ENCODE results near the gene ANKRD37. TPM values are rescaled to one million over a fixed set of nuclear protein-coding genes. Genes with fewer than 3 reads are reported as not detected.

ANKRD37 gene
- total and polyA plus RNA-seq, 3 donors from 2014 or later, result 12.7 to 23.7 (median 19.6) TPM

GRCh38 chr4:185390941-185391340 lies 5.7 kb upstream of the ANKRD37 start:
- Histone ChIP-seq H3K4me3 (no peak overlapping the region), H3K27ac (no peak overlapping the region), H3K27me3 (no peaks in the 10 kb centered on the region), H3K36me3 (ENCODE audit: low read depth, missing control alignments) (no peaks in the 10 kb centered on the region), H3K4me1 (no peaks in the 10 kb centered on the region), H3K9me3 (no peaks in the 10 kb centered on the region)
- no peak for TF ChIP-seq POLR2A (IDR thresholded peaks at IDR 0.05)
- TF ChIP-seq, protein P1, sequence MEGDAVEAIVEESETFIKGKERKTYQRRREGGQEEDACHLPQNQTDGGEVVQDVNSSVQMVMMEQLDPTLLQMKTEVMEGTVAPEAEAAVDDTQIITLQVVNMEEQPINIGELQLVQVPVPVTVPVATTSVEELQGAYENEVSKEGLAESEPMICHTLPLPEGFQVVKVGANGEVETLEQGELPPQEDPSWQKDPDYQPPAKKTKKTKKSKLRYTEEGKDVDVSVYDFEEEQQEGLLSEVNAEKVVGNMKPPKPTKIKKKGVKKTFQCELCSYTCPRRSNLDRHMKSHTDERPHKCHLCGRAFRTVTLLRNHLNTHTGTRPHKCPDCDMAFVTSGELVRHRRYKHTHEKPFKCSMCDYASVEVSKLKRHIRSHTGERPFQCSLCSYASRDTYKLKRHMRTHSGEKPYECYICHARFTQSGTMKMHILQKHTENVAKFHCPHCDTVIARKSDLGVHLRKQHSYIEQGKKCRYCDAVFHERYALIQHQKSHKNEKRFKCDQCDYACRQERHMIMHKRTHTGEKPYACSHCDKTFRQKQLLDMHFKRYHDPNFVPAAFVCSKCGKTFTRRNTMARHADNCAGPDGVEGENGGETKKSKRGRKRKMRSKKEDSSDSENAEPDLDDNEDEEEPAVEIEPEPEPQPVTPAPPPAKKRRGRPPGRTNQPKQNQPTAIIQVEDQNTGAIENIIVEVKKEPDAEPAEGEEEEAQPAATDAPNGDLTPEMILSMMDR (IDR thresholded peaks at IDR 0.05), result no peak
- WGBS, 2 donors, result 79 to 85% methylated on average over 6 of the region's 6 CpGs
- intact Hi-C loops (cut with DNase I; ENCODE audit: low total_unique reads), result no loop called here
- no peak for DNase-seq

DNA sequence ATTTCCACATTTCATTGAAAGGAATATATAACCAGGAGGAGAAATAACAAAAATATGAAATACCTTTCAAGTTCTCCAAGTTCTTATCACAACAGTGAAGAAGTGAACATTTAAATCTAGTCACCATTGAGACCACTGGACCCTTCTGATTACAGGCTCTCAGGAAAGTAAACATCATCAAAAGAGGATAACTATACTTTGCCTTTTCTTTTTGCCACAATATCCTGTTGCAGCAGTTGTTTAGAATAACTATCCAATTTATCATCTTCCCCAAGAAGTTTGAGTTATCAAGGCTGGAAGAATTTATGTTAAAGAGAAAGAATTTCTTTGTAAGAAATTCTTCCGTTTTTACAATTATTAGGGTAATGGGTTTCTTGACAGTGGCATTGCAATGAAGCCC lies 4.5 kb upstream of the ANKRD37 start:
- no peak for DNase-seq
- no peak overlapping the region for H3K27ac ChIP-seq
- H3K4me3 ChIP-seq, result no peak overlapping the region
- H3K4me1 ChIP-seq, result no peaks in the 10 kb centered on the region
- no peaks in the 10 kb centered on the region for H3K27me3 ChIP-seq
- H3K9me3 ChIP-seq, result no peaks in the 10 kb centered on the region
- H3K36me3 ChIP-seq (ENCODE audit: low read depth, missing control alignments), result no peaks in the 10 kb centered on the region
- 74 to 82% methylated on average over 1 of the region's 1 CpG for WGBS, 2 donors
- TF ChIP-seq POLR2A (IDR thresholded peaks at IDR 0.05), result no peak
- TF ChIP-seq, protein P1 (IDR thresholded peaks at IDR 0.05), result no peak
- intact Hi-C loops (cut with DNase I; ENCODE audit: low total_unique reads), result no loop called here

DNA sequence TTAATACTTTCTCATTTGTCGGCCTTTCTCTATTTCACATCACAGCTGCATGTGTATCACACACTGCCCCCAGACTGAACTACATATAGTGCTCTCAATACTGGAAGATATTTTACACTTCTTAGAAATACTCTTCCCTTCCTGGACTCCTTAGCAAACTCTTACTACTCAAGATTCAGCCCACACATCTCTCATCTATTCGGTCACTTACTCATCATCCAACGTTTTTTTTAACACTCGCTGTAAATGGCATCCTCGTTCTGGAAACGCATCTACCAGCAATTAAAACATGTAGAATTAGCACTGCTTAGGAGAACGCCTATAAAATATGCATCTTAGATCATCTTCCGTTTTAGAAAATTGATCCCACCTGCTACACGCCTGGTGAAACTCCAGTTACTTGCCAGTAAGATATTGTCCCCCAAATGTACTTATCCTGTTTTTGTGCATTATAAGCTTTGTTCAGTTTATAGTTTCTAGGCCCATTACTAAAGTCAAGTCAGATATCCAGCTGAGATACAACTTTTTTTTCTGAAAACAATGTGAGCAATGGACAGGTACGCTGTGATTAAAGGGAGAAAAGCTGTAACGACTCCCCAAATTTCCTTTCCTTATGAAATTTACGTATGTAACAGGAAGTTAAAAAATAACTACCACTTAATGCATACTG lies 1.9 kb upstream of the ANKRD37 start:
- DNase-seq, result no peak
- no peaks in the 10 kb centered on the region for H3K36me3 ChIP-seq (ENCODE audit: low read depth, missing control alignments)
- intact Hi-C loops (cut with DNase I; ENCODE audit: low total_unique reads), result loop anchor here (5.0 kb wide), 1 partner anchor 187 kb away; the partner anchor contains the start of gene SNX25
- H3K27ac ChIP-seq, result peak overlapping the region; percentile 97
- H3K4me3 ChIP-seq, result peak overlapping the region; percentile 65 to 80
- no peak for TF ChIP-seq POLR2A (IDR thresholded peaks at IDR 0.05)
- TF ChIP-seq, protein P1 (IDR thresholded peaks at IDR 0.05), result no peak
- 28 to 47% methylated on average over 12 of the region's 12 CpGs for WGBS, 2 donors
- no peaks in the 10 kb centered on the region for H3K9me3 ChIP-seq
- H3K4me1 ChIP-seq, result no peaks in the 10 kb centered on the region
- H3K27me3 ChIP-seq, result no peaks in the 10 kb centered on the region

- H3K27ac ChIP-seq, result peak within 1 kb of the TSS; percentile 97
- intact Hi-C loops (cut with DNase I; ENCODE audit: low total_unique reads), result loop anchor here (5.0 kb wide), 1 partner anchor 188 kb away; the partner anchor contains the start of gene SNX25
- H3K4me3 ChIP-seq, result peak within 1 kb of the TSS; percentile 65 to 80
- no peaks in the 10 kb centered on the region for H3K36me3 ChIP-seq (ENCODE audit: low read depth, missing control alignments)
- no peak for TF ChIP-seq POLR2A (IDR thresholded peaks at IDR 0.05)
- TF ChIP-seq, protein P1 (IDR thresholded peaks at IDR 0.05), result no peak
- WGBS, 2 donors, result 1 to 2% methylated on average over 12 of the region's 12 CpGs
- H3K4me1 ChIP-seq, result no peaks in the 10 kb centered on the region
- H3K9me3 ChIP-seq, result no peaks in the 10 kb centered on the region
- no peaks in the 10 kb centered on the region for H3K27me3 ChIP-seq
- DNase-seq, result no peak
These were observed 1.2 kb upstream of the ANKRD37 start, which contains the start of gene LRP2BP for GRCh38 chr4:185395238-185395955. Gene LRP2BP, minus strand, starts transcription at chr4:185395924. Its CDS starts 17,738 bp downstream, at chr4:185378186.
